HepG2 (cell line): ENCODE measurements around the gene IPPK. TPM values are rescaled to one million over a fixed set of nuclear protein-coding genes. Genes with fewer than 3 reads are reported as not detected.
A peak's percentile ranks its signal among the peaks of the same experiment; 100 is the strongest.

Experiments used
- EP300 ChIP-seq, 3 experiments: sonication (generic) in 1 of 3; formaldehyde crosslinking in 1 of 3; IDR thresholded peaks; 2 replicates each; pipeline versions ENCODE4 v1.5.1 to v1.6.1; 2011 to 2020; ENCODE audit warnings: low read depth in 2 of 3, low read length in 2 of 3, borderline replicate concordance in 1 of 3, improper control_type of control experiment in 1 of 3, mild to moderate bottlenecking in 1 of 3, missing genetic modification reagents in 1 of 3, moderate library complexity in 1 of 3
- FOXA3 ChIP-seq: IDR thresholded peaks from 2 replicates; pipeline ENCODE4 v1.6.1; 2016; ENCODE audit warnings: missing genetic modification reagents, missing compliant biosample characterization
- FOXP4 ChIP-seq: sonication (generic); formaldehyde crosslinking; IDR thresholded peaks from 2 replicates; pipeline ENCODE4 v1.4.0; 2020; ENCODE audit warnings: missing genetic modification reagents
- HNF1B ChIP-seq: sonication (generic); formaldehyde crosslinking; IDR thresholded peaks from 2 replicates; pipeline ENCODE4 v1.5.1; 2020; ENCODE audit warnings: mild to moderate bottlenecking, moderate library complexity, missing genetic modification reagents
- JDP2 ChIP-seq: sonication (generic); formaldehyde crosslinking; IDR thresholded peaks from 2 replicates; pipeline ENCODE4 v1.8.1; 2022; ENCODE audit warnings: missing genetic modification reagents, borderline replicate concordance
- KLF16 ChIP-seq, 2 experiments: sonication (generic) in 1 of 2; formaldehyde crosslinking in 1 of 2; IDR thresholded peaks; 2 replicates each; pipeline versions ENCODE4 v1.6.1 to v1.8.0; 2016 to 2023; ENCODE audit warnings: missing genetic modification reagents in 2 of 2, missing compliant biosample characterization in 1 of 2
- KMT2B ChIP-seq: IDR thresholded peaks from 2 replicates; pipeline ENCODE4 v1.6.1; 2016; ENCODE audit warnings: missing genetic modification reagents, missing compliant biosample characterization
- MAX ChIP-seq: IDR thresholded peaks from 2 replicates; pipeline ENCODE4 v1.6.1; 2012; ENCODE audit warnings: inconsistent platforms
- MIER2 ChIP-seq: IDR thresholded peaks from 2 replicates; pipeline ENCODE4 v1.6.1; 2016; ENCODE audit warnings: missing biosample characterization, missing genetic modification reagents
- PHF5A ChIP-seq: IDR thresholded peaks from one replicate; pipeline ENCODE4 v1.6.1; 2018; ENCODE audit warnings: low read depth, missing genetic modification reagents; ENCODE audit not compliant: unreplicated experiment
- PRPF4 ChIP-seq: fragments of 200-400 bp; formaldehyde crosslinking; IDR thresholded peaks from 2 replicates; pipeline ENCODE4 v1.6.1; 2016; ENCODE audit warnings: low read length, low read depth; ENCODE audit not compliant: poor library complexity, severe bottlenecking
- RCOR2 ChIP-seq: IDR thresholded peaks from 2 replicates; pipeline ENCODE4 v1.6.1; 2016; ENCODE audit warnings: missing biosample characterization, missing genetic modification reagents
- RXRB ChIP-seq: IDR thresholded peaks from 2 replicates; pipeline ENCODE4 v1.6.1; 2016; ENCODE audit warnings: borderline replicate concordance, missing genetic modification reagents, missing compliant biosample characterization
- TFDP1 ChIP-seq: IDR thresholded peaks from 2 replicates; pipeline ENCODE4 v1.6.1; 2016; ENCODE audit warnings: missing compliant biosample characterization, missing genetic modification reagents, borderline replicate concordance
- THAP11 ChIP-seq: IDR thresholded peaks from 2 replicates; pipeline ENCODE4 v1.6.1; 2016; ENCODE audit warnings: missing biosample characterization, missing genetic modification reagents
- ZNF143 ChIP-seq: sonication (generic); formaldehyde crosslinking; IDR thresholded peaks from 2 replicates; pipeline ENCODE4 v1.4.0; 2020; ENCODE audit warnings: missing genetic modification reagents
- ZNF44 ChIP-seq: sonication (generic); formaldehyde crosslinking; IDR thresholded peaks from 2 replicates; pipeline ENCODE4 v1.5.1; 2020; ENCODE audit warnings: mild to moderate bottlenecking, missing genetic modification reagents
- ZNF616 ChIP-seq: sonication (generic); formaldehyde crosslinking; IDR thresholded peaks from 2 replicates; pipeline ENCODE4 v1.5.0; 2020; ENCODE audit warnings: low read depth, mild to moderate bottlenecking, missing genetic modification reagents
- ZNF672 ChIP-seq: sonication (generic); formaldehyde crosslinking; IDR thresholded peaks from 2 replicates; pipeline ENCODE4 v1.8.1; 2022; ENCODE audit warnings: missing genetic modification reagents
- ZNF800 ChIP-seq: sonication (generic); formaldehyde crosslinking; IDR thresholded peaks from 2 replicates; pipeline ENCODE4 v1.4.0; 2020; ENCODE audit warnings: missing genetic modification reagents
- polyA plus RNA-seq, 8 experiments: library from polyadenylated mRNA; depleted of rRNA in 3 of 8; stranded (reverse) in 7 of 8; unstranded in 1 of 8; fragments of >200 nt; fragmentation: Illumina TruSeq in 4 of 8; extraction: Trizol in 4 of 8; gene quantifications; 2 replicates each; pipeline versions ENCODE4 v1.2.1 to v1.2.3, GENCODE V29; 2011 to 2016; ENCODE audit warnings: low read depth in 4 of 8, missing spikeins in 1 of 8, mixed read lengths in 1 of 8; ENCODE audit not compliant: insufficient read depth in 1 of 8
- total RNA-seq, 5 experiments: library from RNA; depleted of rRNA; stranded (reverse); fragments of >200 nt; fragmentation: Illumina TruSeq; extraction: Trizol; gene quantifications; 2 replicates each; pipeline ENCODE4 v1.2.3, GENCODE V29; 2016; ENCODE audit warnings: low read depth in 1 of 5
- TF ChIP-seq, protein P1 (sequence below): sonication (generic); formaldehyde crosslinking; IDR thresholded peaks from 2 replicates; pipeline ENCODE4 v1.4.0; 2020; ENCODE audit warnings: mild to moderate bottlenecking, missing genetic modification reagents

The IPPK gene
- total and polyA plus RNA-seq, 2 of the 13 experiments (the other 11 are each of a cell fraction or from before 2014, with no cell fraction given) = 9.9 to 14.1 TPM

GRCh38 chr9:92618633-92619225 lies 51.2 kb downstream of the IPPK start (continued):
- TF ChIP-seq JDP2 (CRISPR knock-in tag) = no peak
- TF ChIP-seq ZNF143 = peak; percentile 77
- TF ChIP-seq HNF1B (CRISPR knock-in tag) = 0 out of 2 replicates have a peak, but pooled peaks have one; percentile 12
- 0 out of 4 replicates have a peak, but pooled peaks of 1 of the 2 experiments have one; percentile 15 for TF ChIP-seq EP300 (IDR thresholded peaks at IDR 0.05; ENCODE audit: low read depth in 2 of 2, low read length in 2 of 2)
- TF ChIP-seq EP300 (CRISPR knock-in tag; IDR thresholded peaks at IDR 0.05; ENCODE audit: borderline replicate concordance) = no peak
- TF ChIP-seq, protein P1, sequence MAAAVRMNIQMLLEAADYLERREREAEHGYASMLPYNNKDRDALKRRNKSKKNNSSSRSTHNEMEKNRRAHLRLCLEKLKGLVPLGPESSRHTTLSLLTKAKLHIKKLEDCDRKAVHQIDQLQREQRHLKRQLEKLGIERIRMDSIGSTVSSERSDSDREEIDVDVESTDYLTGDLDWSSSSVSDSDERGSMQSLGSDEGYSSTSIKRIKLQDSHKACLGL (CRISPR knock-in tag) = no peak
- peak; percentile 45 for TF ChIP-seq RXRB (CRISPR knock-in tag)
- 0 out of 4 replicates have a peak, but pooled peaks of 1 of the 2 experiments have one; percentile 42 for TF ChIP-seq KLF16 (CRISPR knock-in tag; IDR thresholded peaks at IDR 0.05)
- TF ChIP-seq RCOR2 (CRISPR knock-in tag) = 0 out of 2 replicates have a peak, but pooled peaks have one; percentile 42
- no peak for TF ChIP-seq MIER2 (CRISPR knock-in tag)
- no peak for TF ChIP-seq ZNF616 (CRISPR knock-in tag)
- 0 out of 2 replicates have a peak, but pooled peaks have one; percentile 29 for TF ChIP-seq FOXP4 (CRISPR knock-in tag)
- no peak for TF ChIP-seq ZNF672 (CRISPR knock-in tag)
- TF ChIP-seq ZNF800 (CRISPR knock-in tag) = no peak
- TF ChIP-seq THAP11 = no peak
- TF ChIP-seq MAX = peak; percentile 62
- TF ChIP-seq FOXA3 (CRISPR knock-in tag) = peak; percentile 37; the same call in 1 of the 2 replicates
- no peak for TF ChIP-seq KMT2B
- TF ChIP-seq ZNF44 (CRISPR knock-in tag) = no peak
- TF ChIP-seq PHF5A = no peak
- TF ChIP-seq TFDP1 (CRISPR knock-in tag) = peak; percentile 42; the same call in 1 of the 2 replicates
- no peak for TF ChIP-seq PRPF4
